Right atrium auricular region (tissue), 2 donors: ENCODE measurements around the gene RAB3GAP1. TPM values are rescaled to one million over a fixed set of nuclear protein-coding genes. Genes with fewer than 3 reads are reported as not detected.

Experiments used
- DNase-seq: peaks from one replicate; pipeline ENCODE4 v3.0.0-alpha.2; 2019; ENCODE audit warnings: low spot score
- H3K27ac ChIP-seq, 2 donors: fragments of 200-600 bp; sonication (generic); 1 replicate in 1 of 2; 2 replicates in 1 of 2; pipeline ENCODE4 v1.5.1; 2016 to 2019
- H3K27me3 ChIP-seq, 2 donors: fragments of 200-600 bp; sonication (generic); one replicate each; pipeline versions ENCODE4 v1.5.1 to v1.6.0; 2017 to 2019
- H3K36me3 ChIP-seq: fragments of 200-600 bp; sonication (generic); one replicate; pipeline ENCODE4 v1.5.1; 2016
- H3K4me1 ChIP-seq, 2 donors: fragments of 200-600 bp; sonication (generic); one replicate each; pipeline versions ENCODE4 v1.5.1 to v1.6.0; 2017 to 2019
- H3K4me3 ChIP-seq, 2 donors: fragments of 200-600 bp; sonication (generic); 1 replicate in 1 of 2; 2 replicates in 1 of 2; pipeline ENCODE4 v1.5.1; 2017 to 2019; ENCODE audit warnings: mild to moderate bottlenecking in 1 of 2, moderate library complexity in 1 of 2
- H3K9me3 ChIP-seq, 2 donors: fragments of 200-600 bp; sonication (generic); one replicate each; pipeline ENCODE4 v1.5.1; 2019
- total RNA-seq, 2 donors: library from RNA; depleted of rRNA; stranded (reverse); fragments of >200 nt; gene quantifications; one replicate each; pipeline ENCODE4 v1.1.0, GENCODE V29; 2016
- TF ChIP-seq, protein P1 (sequence below), 2 donors: fragments of 200-600 bp; sonication (generic); IDR thresholded peaks; one replicate each; pipeline ENCODE4 v1.5.1; 2019; ENCODE audit warnings: antibody characterized with exemption in 2 of 2

RAB3GAP1 gene
- total RNA-seq: 10 to 100 TPM; 33.0 to 36.2 TPM

DNA sequence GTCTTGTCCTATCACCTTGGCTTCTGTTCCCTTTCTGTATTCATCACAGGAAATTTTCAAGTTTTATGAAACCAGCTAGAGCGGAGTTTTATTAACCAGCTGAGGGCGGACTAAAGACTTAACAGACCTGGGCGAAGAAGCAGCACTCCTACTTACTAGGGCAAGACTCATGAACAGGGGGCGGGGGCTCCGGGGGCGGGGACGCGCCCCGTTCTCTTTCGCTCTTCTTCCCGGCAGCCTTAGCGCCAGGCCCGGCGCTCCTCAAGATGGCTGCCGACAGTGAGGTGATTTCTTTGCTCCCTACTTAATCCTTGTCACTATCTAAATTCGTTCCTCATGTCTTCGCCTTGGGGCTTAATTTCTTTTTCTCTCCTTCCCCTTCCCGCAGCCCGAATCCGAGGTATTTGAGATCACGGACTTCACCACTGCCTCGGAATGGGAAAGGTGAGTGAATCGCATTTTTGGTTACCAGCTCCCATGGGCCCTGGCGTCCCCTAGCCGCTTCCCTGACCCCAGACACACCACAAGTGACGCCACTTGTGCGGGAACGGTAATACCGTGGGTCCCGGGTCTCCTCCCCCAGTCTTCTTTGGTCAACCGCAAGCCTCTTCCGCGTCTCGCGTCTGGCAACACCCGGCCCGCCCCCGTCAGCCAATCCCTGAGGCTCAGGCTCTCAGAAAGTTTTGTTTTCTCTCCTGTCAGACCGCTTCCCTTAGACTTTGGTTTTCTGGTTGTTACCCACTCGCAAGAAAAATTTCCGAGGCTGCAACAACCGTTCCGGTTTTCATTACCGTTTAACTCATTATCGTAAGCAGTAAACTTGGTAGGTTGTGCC is at the start of gene RAB3GAP1:
Gene RAB3GAP1 (plus strand): TSS at position 251 of the 835 bp plus-strand sequence. CDS start 16 bp downstream, at position 267.
- TF ChIP-seq, protein P1, sequence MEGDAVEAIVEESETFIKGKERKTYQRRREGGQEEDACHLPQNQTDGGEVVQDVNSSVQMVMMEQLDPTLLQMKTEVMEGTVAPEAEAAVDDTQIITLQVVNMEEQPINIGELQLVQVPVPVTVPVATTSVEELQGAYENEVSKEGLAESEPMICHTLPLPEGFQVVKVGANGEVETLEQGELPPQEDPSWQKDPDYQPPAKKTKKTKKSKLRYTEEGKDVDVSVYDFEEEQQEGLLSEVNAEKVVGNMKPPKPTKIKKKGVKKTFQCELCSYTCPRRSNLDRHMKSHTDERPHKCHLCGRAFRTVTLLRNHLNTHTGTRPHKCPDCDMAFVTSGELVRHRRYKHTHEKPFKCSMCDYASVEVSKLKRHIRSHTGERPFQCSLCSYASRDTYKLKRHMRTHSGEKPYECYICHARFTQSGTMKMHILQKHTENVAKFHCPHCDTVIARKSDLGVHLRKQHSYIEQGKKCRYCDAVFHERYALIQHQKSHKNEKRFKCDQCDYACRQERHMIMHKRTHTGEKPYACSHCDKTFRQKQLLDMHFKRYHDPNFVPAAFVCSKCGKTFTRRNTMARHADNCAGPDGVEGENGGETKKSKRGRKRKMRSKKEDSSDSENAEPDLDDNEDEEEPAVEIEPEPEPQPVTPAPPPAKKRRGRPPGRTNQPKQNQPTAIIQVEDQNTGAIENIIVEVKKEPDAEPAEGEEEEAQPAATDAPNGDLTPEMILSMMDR (IDR thresholded peaks at IDR 0.05): no peak
- peak; percentile 74 for DNase-seq
- H3K27ac ChIP-seq: peak within 1 kb of the TSS; percentile 94 to 95
- peaks cover 0 to 45% of the 10 kb centered on the region in 2 donors for H3K4me1 ChIP-seq
- H3K9me3 ChIP-seq: no peaks in the 10 kb centered on the region
- peak within 1 kb of the TSS; percentile 83 to 93 for H3K4me3 ChIP-seq
- H3K27me3 ChIP-seq: no peaks in the 10 kb centered on the region
- no peaks in the 10 kb centered on the region for H3K36me3 ChIP-seq

DNA sequence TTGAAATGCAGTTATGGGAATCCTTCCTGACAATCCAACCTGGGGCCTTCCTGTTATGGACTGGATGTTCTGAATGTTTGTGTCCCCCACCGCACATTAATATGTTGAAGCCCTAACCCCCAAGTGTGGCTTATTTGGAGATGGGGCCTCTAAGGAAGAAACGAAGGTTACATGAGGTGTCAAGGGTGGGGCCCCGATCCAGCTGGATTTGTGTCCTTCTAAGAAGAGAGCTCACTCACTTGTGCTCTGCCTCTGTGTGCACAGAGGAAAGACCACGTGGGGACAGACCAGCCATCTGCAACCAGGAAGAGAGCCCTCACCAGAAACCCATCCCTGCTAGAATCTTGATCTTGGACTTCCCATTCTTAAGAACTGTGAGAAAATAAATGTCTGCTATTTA is 49.3 kb upstream of the RAB3GAP1 start:
- H3K9me3 ChIP-seq: no peaks in the 10 kb centered on the region
- TF ChIP-seq, protein P1 (IDR thresholded peaks at IDR 0.05): no peak
- no peak overlapping the region for H3K27ac ChIP-seq
- no peak overlapping the region for H3K4me3 ChIP-seq
- no peaks in the 10 kb centered on the region for H3K36me3 ChIP-seq
- DNase-seq: no peak
- peaks cover 0 to 7% of the 10 kb centered on the region in 2 donors for H3K4me1 ChIP-seq
- H3K27me3 ChIP-seq: no peaks in the 10 kb centered on the region

DNA sequence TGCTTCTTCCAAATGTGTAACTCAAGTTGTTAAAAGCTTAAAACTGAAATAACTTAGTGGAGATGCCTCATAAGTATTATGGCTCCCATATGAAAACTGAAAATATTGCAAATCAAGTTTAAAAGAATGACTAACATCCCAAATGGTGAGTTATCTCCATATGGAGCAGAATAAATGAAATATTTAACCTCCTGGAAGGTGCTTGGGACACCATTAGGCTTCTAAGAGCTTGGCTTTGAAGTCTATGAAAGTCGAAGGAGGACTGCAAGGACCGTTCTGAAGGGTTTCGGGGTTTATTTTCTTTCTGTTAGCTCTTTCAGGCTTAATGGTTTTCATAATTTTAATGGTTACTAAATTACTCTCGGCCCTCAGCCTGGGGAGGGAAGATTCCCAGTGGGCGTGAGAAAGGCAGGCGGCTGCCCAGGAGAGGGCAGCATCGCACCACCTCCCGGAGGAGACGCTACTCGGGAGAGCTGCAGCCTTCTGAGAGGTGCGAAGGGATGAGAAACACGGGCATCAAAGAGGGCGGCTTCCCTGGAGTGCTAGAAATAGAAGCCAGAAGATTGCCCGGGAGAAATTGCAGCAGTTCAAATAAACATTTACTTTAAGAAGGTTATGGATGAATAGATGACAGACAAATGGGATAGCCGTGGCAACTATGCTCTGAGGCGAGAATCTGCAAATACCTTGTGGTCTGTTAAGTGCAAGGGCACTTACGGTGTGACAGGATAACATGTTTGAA is 47.9 kb upstream of the RAB3GAP1 start:
- Histone ChIP-seq H3K27ac (no peak overlapping the region), H3K36me3 (no peaks in the 10 kb centered on the region), H3K27me3 (no peaks in the 10 kb centered on the region), H3K4me1 (peaks cover 0 to 7% of the 10 kb centered on the region in 2 donors), H3K9me3 (no peaks in the 10 kb centered on the region), H3K4me3 (no peak overlapping the region)
- peak; percentile 62 for DNase-seq
- TF ChIP-seq, protein P1 (IDR thresholded peaks at IDR 0.05): peak; percentile 65 to 93

DNA sequence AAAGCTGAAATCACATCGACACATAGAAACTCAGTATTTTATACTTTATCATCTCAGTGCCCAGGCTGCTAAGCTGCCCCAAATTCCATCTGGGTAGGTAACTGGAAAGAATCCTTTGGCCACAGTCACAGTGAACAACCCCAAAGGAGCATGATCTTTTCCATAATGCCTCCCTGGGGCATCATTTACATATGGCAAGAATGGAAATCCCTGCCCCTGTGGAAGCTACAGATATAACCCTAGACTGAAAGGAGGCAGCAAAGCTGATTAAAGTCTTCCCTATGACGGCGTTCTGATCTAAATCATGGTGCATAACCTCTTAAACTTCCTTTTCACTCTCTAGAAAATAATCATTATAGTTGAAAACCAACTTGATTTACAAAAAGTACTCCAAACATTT is 46.3 kb upstream of the RAB3GAP1 start:
- no peaks in the 10 kb centered on the region for H3K9me3 ChIP-seq
- H3K4me1 ChIP-seq: peaks cover 0 to 7% of the 10 kb centered on the region in 2 donors
- no peaks in the 10 kb centered on the region for H3K36me3 ChIP-seq
- no peaks in the 10 kb centered on the region for H3K27me3 ChIP-seq
- no peak overlapping the region for H3K27ac ChIP-seq
- H3K4me3 ChIP-seq: no peak overlapping the region
- TF ChIP-seq, protein P1 (IDR thresholded peaks at IDR 0.05): no peak
- DNase-seq: no peak

DNA sequence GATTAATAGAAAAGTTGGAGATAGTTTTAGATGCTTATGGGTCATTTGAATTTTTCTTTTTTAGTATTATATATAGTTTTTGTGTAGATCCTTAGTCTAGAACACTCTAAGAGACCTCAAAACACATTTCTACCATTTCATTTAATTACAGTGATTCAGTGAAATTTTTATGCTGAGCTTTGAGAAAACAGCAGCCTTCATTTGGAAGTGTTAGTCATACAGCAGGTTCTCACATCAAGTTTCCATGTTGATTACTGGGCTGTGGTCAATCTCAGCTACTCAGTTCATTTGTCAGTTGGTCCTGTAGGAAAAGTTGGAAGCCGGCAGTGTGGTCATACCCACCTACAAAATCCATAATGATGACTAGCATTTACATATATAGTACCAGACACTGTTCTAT is 42.8 kb upstream of the RAB3GAP1 start:
- TF ChIP-seq, protein P1 (IDR thresholded peaks at IDR 0.05): no peak

More for the DNA sequence above, 42.8 kb upstream of the RAB3GAP1 start:
- Histone ChIP-seq H3K4me3 (no peak overlapping the region), H3K27ac (no peak overlapping the region), H3K27me3 (no peaks in the 10 kb centered on the region), H3K9me3 (no peaks in the 10 kb centered on the region), H3K4me1 (peaks cover 0 to 3% of the 10 kb centered on the region in 2 donors), H3K36me3 (no peaks in the 10 kb centered on the region)
- DNase-seq: no peak
